ENCODE results near the gene TRAPPC12. TPM values are rescaled to one million over a fixed set of nuclear protein-coding genes. Genes with fewer than 3 reads are reported as not detected.

The TRAPPC12 gene
- total RNA-seq, 1 experiment from 2014 or later: 86.0 TPM

DNA sequence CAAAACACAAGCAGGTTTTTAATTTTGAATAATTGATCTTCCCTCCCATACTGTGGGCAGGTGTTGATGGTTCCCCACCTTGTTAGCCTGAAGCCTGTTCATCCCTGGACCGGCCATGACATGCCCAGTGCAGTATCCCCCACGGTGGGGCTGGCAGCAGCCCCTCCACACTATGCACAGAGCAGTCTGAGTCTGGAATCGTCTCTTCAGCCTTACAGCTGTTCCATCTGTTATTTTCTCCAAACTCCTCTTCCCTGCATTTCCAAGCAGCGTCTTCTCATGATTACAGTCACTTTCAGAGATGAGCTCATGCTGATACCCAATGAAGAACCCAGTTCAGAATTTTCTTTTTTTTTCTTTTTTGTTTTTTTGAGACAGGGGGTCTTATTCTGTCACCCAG is 71.7 kb downstream of the TRAPPC12 start:
- Histone ChIP-seq H3K9ac (ENCODE audit: extremely low read depth, insufficient read length, low read length) (no peak overlapping the region), H4K20me1 (ENCODE audit: control insufficient read depth, insufficient read depth, insufficient read length) (no peaks in the 10 kb centered on the region), H3K56ac (ENCODE audit: insufficient read length, low read depth, low read length) (no peak overlapping the region), H2AFZ (ENCODE audit: low read length) (no peak overlapping the region), H2BK20ac (ENCODE audit: low read depth, low read length, poor library complexity, severe bottlenecking) (no peak overlapping the region), H4K8ac (replicated peaks; ENCODE audit: insufficient read length, low read depth, low read length) (no peak overlapping the region), H2AK5ac (ENCODE audit: insufficient read length, low read length) (no peak overlapping the region), H3K27ac (ENCODE audit: insufficient read length, low read depth, low read length) (no peak overlapping the region), H4K91ac (ENCODE audit: insufficient read length, low read depth, low read length) (no peak overlapping the region), H3K79me1 (ENCODE audit: insufficient read depth, low read depth, low read length, poor library complexity, severe bottlenecking) (no peaks in the 10 kb centered on the region), H3K79me2 (ENCODE audit: insufficient read depth, low read length) (no peaks in the 10 kb centered on the region), H3K9me3 (ENCODE audit: control insufficient read depth, low read depth, low read length) (no peaks in the 10 kb centered on the region), H3K14ac (ENCODE audit: insufficient read depth, low read length) (no peak overlapping the region; the same call in 1 of the 2 replicates), H2BK120ac (ENCODE audit: low read depth, low read length, poor library complexity, severe bottlenecking) (no peak overlapping the region), H2BK5ac (ENCODE audit: insufficient read length, low read length) (no peak overlapping the region), H3K23ac (ENCODE audit: insufficient read length, low read depth, low read length) (no peak overlapping the region), H3K4me2 (ENCODE audit: insufficient read depth, insufficient read length, low read length) (no peak overlapping the region), H3K23me2 (ENCODE audit: insufficient read length, low read depth, low read length, poor library complexity, severe bottlenecking) (no peaks in the 10 kb centered on the region), H3K18ac (ENCODE audit: insufficient read length, low read depth, low read length) (no peak overlapping the region), H2BK15ac (ENCODE audit: low read depth, low read length) (no peak overlapping the region), H3T11ph (ENCODE audit: low read length) (no peak overlapping the region), H3K4me1 (ENCODE audit: insufficient read depth, low read length) (no peaks in the 10 kb centered on the region), H3K4ac (ENCODE audit: low read depth, low read length) (no peak overlapping the region), H3K27me3 (ENCODE audit: insufficient read depth, low read length) (no peaks in the 10 kb centered on the region), H4K5ac (ENCODE audit: insufficient read length, low read depth, low read length) (no peak overlapping the region), H2BK12ac (ENCODE audit: insufficient read length, low read depth, low read length) (no peak overlapping the region)
- Mint-ChIP-seq H3K27me3 (ENCODE audit: low read depth) (no peaks in the 10 kb centered on the region; the same call in 1 of the 2 replicates), H3K27ac (no peak overlapping the region), H3K36me3 (ENCODE audit: insufficient read depth in 1 of 3, low read depth in 3 of 3) (peaks cover 11 to 43% (median 25%) of the 10 kb centered on the region in 3 experiments), H3K9me3 (no peaks in the 10 kb centered on the region), H3K4me1 (peaks cover 3 to 5% of the 10 kb centered on the region in 2 experiments; a peak in 2 of 4 replicates), H3K4me3 (no peak overlapping the region)
- TF ChIP-seq, protein P1, sequence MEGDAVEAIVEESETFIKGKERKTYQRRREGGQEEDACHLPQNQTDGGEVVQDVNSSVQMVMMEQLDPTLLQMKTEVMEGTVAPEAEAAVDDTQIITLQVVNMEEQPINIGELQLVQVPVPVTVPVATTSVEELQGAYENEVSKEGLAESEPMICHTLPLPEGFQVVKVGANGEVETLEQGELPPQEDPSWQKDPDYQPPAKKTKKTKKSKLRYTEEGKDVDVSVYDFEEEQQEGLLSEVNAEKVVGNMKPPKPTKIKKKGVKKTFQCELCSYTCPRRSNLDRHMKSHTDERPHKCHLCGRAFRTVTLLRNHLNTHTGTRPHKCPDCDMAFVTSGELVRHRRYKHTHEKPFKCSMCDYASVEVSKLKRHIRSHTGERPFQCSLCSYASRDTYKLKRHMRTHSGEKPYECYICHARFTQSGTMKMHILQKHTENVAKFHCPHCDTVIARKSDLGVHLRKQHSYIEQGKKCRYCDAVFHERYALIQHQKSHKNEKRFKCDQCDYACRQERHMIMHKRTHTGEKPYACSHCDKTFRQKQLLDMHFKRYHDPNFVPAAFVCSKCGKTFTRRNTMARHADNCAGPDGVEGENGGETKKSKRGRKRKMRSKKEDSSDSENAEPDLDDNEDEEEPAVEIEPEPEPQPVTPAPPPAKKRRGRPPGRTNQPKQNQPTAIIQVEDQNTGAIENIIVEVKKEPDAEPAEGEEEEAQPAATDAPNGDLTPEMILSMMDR (conservative IDR thresholded peaks at IDR 0.05): no peak
- no CpG with 5 or more reads among the region's 4 CpGs for WGBS (ENCODE audit: extremely low coverage, insufficient read length, low lambda C conversion rate)
- no peak for DNase-seq

Data from H9 (cell line).